DOHH2 (cell line): ENCODE results near the gene FNBP1L.

ENCODE experiments used
- H3F3A ChIP-seq: fragments of 200-600 bp; sonication (generic), shearing (Covaris generic); 2 replicates; pipeline ENCODE4 v1.6.0; 2016; ENCODE audit warnings: antibody characterized with exemption, mild to moderate bottlenecking; ENCODE audit not compliant: control insufficient read depth, insufficient read depth
- H3K27ac ChIP-seq: fragments of 200-600 bp; sonication (generic); 2 replicates; pipeline ENCODE4 v1.5.1; 2014; ENCODE audit warnings: low read depth, mild to moderate bottlenecking, low read length, moderate library complexity
- H3K27me3 ChIP-seq: fragments of 200-600 bp; sonication (generic); 2 replicates; pipeline ENCODE4 v1.6.1; 2014; ENCODE audit warnings: mild to moderate bottlenecking, low read length, mixed read lengths; ENCODE audit not compliant: control insufficient read depth
- H3K36me3 ChIP-seq: fragments of 200-600 bp; sonication (generic); 2 replicates; pipeline ENCODE4 v1.6.1; 2014; ENCODE audit warnings: mild to moderate bottlenecking, low read length, moderate library complexity, mixed read lengths; ENCODE audit not compliant: control insufficient read depth
- H3K4me1 ChIP-seq: fragments of 200-600 bp; sonication (generic); 2 replicates; pipeline ENCODE4 v1.6.1; 2014; ENCODE audit warnings: mild to moderate bottlenecking, low read length, mixed read lengths; ENCODE audit not compliant: control insufficient read depth
- H3K4me2 ChIP-seq: fragments of 200-600 bp; sonication (generic); 2 replicates; pipeline ENCODE4 v1.6.0; 2014; ENCODE audit warnings: mild to moderate bottlenecking, low read length, moderate library complexity
- H3K4me3 ChIP-seq: fragments of 200-600 bp; sonication (generic); 2 replicates; pipeline ENCODE4 v1.5.1; 2014; ENCODE audit warnings: mild to moderate bottlenecking, low read length, mixed read lengths
- H3K79me2 ChIP-seq: fragments of 200-600 bp; sonication (generic); 2 replicates; pipeline ENCODE4 v1.6.1; 2014; ENCODE audit warnings: mild to moderate bottlenecking, low read length, mixed read lengths; ENCODE audit not compliant: control insufficient read depth
- H3K9me2 ChIP-seq: fragments of 200-600 bp; sonication (generic); replicated peaks from 2 replicates; pipeline ENCODE4 v1.6.1; 2014; ENCODE audit warnings: mild to moderate bottlenecking, low read length, mixed read lengths; ENCODE audit not compliant: control insufficient read depth
- H3K9me3 ChIP-seq: fragments of 200-600 bp; sonication (generic); 2 replicates; pipeline ENCODE4 v1.6.1; 2014; ENCODE audit warnings: antibody characterized with exemption, low read length, mixed read lengths; ENCODE audit not compliant: control insufficient read depth, insufficient read depth
- H4K20me1 ChIP-seq: fragments of 200-600 bp; sonication (generic); 2 replicates; pipeline ENCODE4 v1.6.0; 2014; ENCODE audit warnings: low read depth, mild to moderate bottlenecking, antibody characterized with exemption, low read length, moderate library complexity; ENCODE audit not compliant: control insufficient read depth, insufficient read depth
- CTCF ChIP-seq: fragments of 200-600 bp; sonication (generic); IDR thresholded peaks from one replicate; pipeline ENCODE4 v1.5.1; 2014; ENCODE audit warnings: antibody characterized with exemption, mild to moderate bottlenecking, low read depth, low read length; ENCODE audit not compliant: poor library complexity, severe bottlenecking
- EZH2phosphoT487 ChIP-seq: fragments of 200-600 bp; sonication (generic); IDR thresholded peaks from 2 replicates; pipeline ENCODE4 v1.6.1; 2017; ENCODE audit warnings: borderline replicate concordance, mild to moderate bottlenecking, antibody characterized with exemption, low read length, moderate library complexity, mixed read lengths

The FNBP1L gene

GRCh38 chr1:93419344-93419743, 28.6 kb upstream of the FNBP1L start:
- no peak overlapping the region for H3K4me2 ChIP-seq
- H3K36me3 ChIP-seq, result no peaks in the 10 kb centered on the region
- H3K27ac ChIP-seq, result no peak overlapping the region
- H4K20me1 ChIP-seq, result no peaks in the 10 kb centered on the region
- H3K4me1 ChIP-seq, result peaks cover 22% of the 10 kb centered on the region
- no peak overlapping the region for H3K4me3 ChIP-seq
- no peaks in the 10 kb centered on the region for H3K9me2 ChIP-seq
- 0 out of 2 replicates have a peak, but pooled peaks cover 3% of the 10 kb centered on the region for H3K9me3 ChIP-seq
- no peaks in the 10 kb centered on the region for H3K27me3 ChIP-seq
- TF ChIP-seq CTCF (no peak), EZH2phosphoT487 (no peak)
- H3F3A ChIP-seq, result no peaks in the 10 kb centered on the region
- H3K79me2 ChIP-seq, result no peaks in the 10 kb centered on the region

GRCh38 chr1:93420400-93420799, 27.5 kb upstream of the FNBP1L start:
- Histone ChIP-seq H3F3A (no peaks in the 10 kb centered on the region), H3K4me3 (no peak overlapping the region), H3K79me2 (no peaks in the 10 kb centered on the region), H3K4me1 (peaks cover 12% of the 10 kb centered on the region), H3K9me2 (no peaks in the 10 kb centered on the region), H4K20me1 (no peaks in the 10 kb centered on the region), H3K4me2 (no peak overlapping the region), H3K27ac (no peak overlapping the region), H3K36me3 (no peaks in the 10 kb centered on the region), H3K9me3 (0 out of 2 replicates have a peak, but pooled peaks cover 3% of the 10 kb centered on the region), H3K27me3 (no peaks in the 10 kb centered on the region)
- no peak for TF ChIP-seq CTCF
- TF ChIP-seq EZH2phosphoT487, result no peak

- no peaks in the 10 kb centered on the region for H3K36me3 ChIP-seq
- H3K79me2 ChIP-seq, result no peaks in the 10 kb centered on the region
- H3K9me3 ChIP-seq, result peaks cover 11% of the 10 kb centered on the region
- H3K27ac ChIP-seq, result no peak overlapping the region
- no peak overlapping the region for H3K4me2 ChIP-seq
- no peaks in the 10 kb centered on the region for H3K4me1 ChIP-seq
- H3K9me2 ChIP-seq, result no peaks in the 10 kb centered on the region
- TF ChIP-seq EZH2phosphoT487, result no peak
- TF ChIP-seq CTCF, result no peak
- H3K4me3 ChIP-seq, result no peak overlapping the region
- no peaks in the 10 kb centered on the region for H3F3A ChIP-seq
- H4K20me1 ChIP-seq, result no peaks in the 10 kb centered on the region
- H3K27me3 ChIP-seq, result peaks cover 8% of the 10 kb centered on the region
Observed at GRCh38 chr1:93426181-93426580, 21.7 kb upstream of the FNBP1L start.

GRCh38 chr1:93427656-93428055, 20.3 kb upstream of the FNBP1L start:
- TF ChIP-seq EZH2phosphoT487, result no peak
- no peak for TF ChIP-seq CTCF

More at GRCh38 chr1:93427656-93428055, 20.3 kb upstream of the FNBP1L start:
- H3K4me1 ChIP-seq, result no peaks in the 10 kb centered on the region
- H3K9me2 ChIP-seq, result no peaks in the 10 kb centered on the region
- H3F3A ChIP-seq, result no peaks in the 10 kb centered on the region
- H3K27ac ChIP-seq, result no peak overlapping the region
- no peak overlapping the region for H3K4me2 ChIP-seq
- peaks cover 10% of the 10 kb centered on the region for H3K27me3 ChIP-seq
- H3K4me3 ChIP-seq, result no peak overlapping the region
- H3K9me3 ChIP-seq, result peaks cover 11% of the 10 kb centered on the region
- H3K79me2 ChIP-seq, result no peaks in the 10 kb centered on the region
- no peaks in the 10 kb centered on the region for H4K20me1 ChIP-seq
- H3K36me3 ChIP-seq, result no peaks in the 10 kb centered on the region
